Panc1 (cell line): ENCODE measurements around the gene SNAP47. TPM values are rescaled to one million over a fixed set of nuclear protein-coding genes. Genes with fewer than 3 reads are reported as not detected.

Source experiments
- ATAC-seq: fragments of 200-7000 bp; cut with Tn5 transposase; 2 replicates; pipeline ENCODE4 v1.9.1; 2020; ENCODE audit warnings: mild to moderate bottlenecking, moderate library complexity
- BruUV-seq: library from RNA; stranded (reverse); fragments of 400-500 nt; replicated peaks from 2 replicates; lab custom pipeline; 2021; lab: Mats Ljungman, UMichigan
- CTCF ChIA-PET: fragments of 300-600 bp; sonication (Branson Sonifier 250); formaldehyde crosslinking; loops from one replicate; lab custom pipeline; 2022; ENCODE audit warnings: antibody characterized with exemption; lab: Charles Lee
- POLR2A ChIA-PET: fragments of 300-600 bp; sonication (Branson Sonifier 250); formaldehyde crosslinking; loops from one replicate; lab custom pipeline; 2022; ENCODE audit warnings: antibody characterized with exemption; lab: Charles Lee
- DNase-seq: peaks from one replicate; pipeline ENCODE4 v3.0.0-alpha.2; 2010; ENCODE audit warnings: low read depth, low spot score
- H3K27ac ChIP-seq: 2 replicates; pipeline ENCODE4 v1.5.1; 2011; ENCODE audit warnings: mild to moderate bottlenecking, low read length, inconsistent platforms
- H3K27me3 ChIP-seq: fragments of 200-500 bp; sonication (Bioruptor generic); 2 replicates; pipeline ENCODE4 v1.6.0; 2014; ENCODE audit warnings: low read length, inconsistent platforms; ENCODE audit not compliant: control insufficient read depth, insufficient read depth
- H3K36me3 ChIP-seq: fragments of 200-500 bp; sonication (Bioruptor generic); 2 replicates; pipeline ENCODE4 v1.5.1; 2014; ENCODE audit warnings: inconsistent platforms, mild to moderate bottlenecking, low read length, moderate library complexity; ENCODE audit not compliant: control insufficient read depth, insufficient read depth
- H3K4me1 ChIP-seq: 2 replicates; pipeline ENCODE4 v1.5.1; 2011; ENCODE audit warnings: inconsistent platforms, mild to moderate bottlenecking, low read length, moderate library complexity; ENCODE audit not compliant: control insufficient read depth, insufficient read depth
- H3K4me3 ChIP-seq, 2 experiments: 2 replicates each; pipeline ENCODE4 v1.5.1; 2011 to 2012; ENCODE audit warnings: low read depth in 2 of 2, low read length in 2 of 2, mild to moderate bottlenecking in 2 of 2, inconsistent platforms in 1 of 2, moderate library complexity in 1 of 2
- H3K9me3 ChIP-seq: fragments of 200-500 bp; sonication (Bioruptor generic); 2 replicates; pipeline ENCODE4 v1.5.1; 2014; ENCODE audit warnings: low read depth, mild to moderate bottlenecking, inconsistent platforms, low read length, moderate library complexity; ENCODE audit not compliant: control insufficient read depth, insufficient read depth
- CTCF ChIP-seq: fragments of 450-650 bp; IDR thresholded peaks from 2 replicates; pipeline ENCODE4 v1.5.1; 2017; ENCODE audit warnings: mild to moderate bottlenecking
- POLR2AphosphoS5 ChIP-seq: IDR thresholded peaks from 2 replicates; pipeline ENCODE4 v1.6.1; 2012; ENCODE audit warnings: mild to moderate bottlenecking, low read depth, low read length, moderate library complexity
- REST ChIP-seq, 2 experiments: IDR thresholded peaks; 2 replicates each; pipeline ENCODE4 v1.6.1; 2011 to 2012; ENCODE audit warnings: low read depth in 2 of 2, control low read depth in 1 of 2, low read length in 1 of 2, mild to moderate bottlenecking in 1 of 2, moderate library complexity in 1 of 2; ENCODE audit not compliant: insufficient read depth in 1 of 2
- SIN3A ChIP-seq: IDR thresholded peaks from 2 replicates; pipeline ENCODE4 v1.6.1; 2012; ENCODE audit warnings: low read depth, mild to moderate bottlenecking, low read length, moderate library complexity, borderline replicate concordance; ENCODE audit not compliant: insufficient read depth
- TCF7L2 ChIP-seq: IDR thresholded peaks from 2 replicates; pipeline ENCODE4 v1.6.1; 2011; ENCODE audit warnings: mild to moderate bottlenecking, low read depth, low read length, inconsistent platforms
- in situ Hi-C: cut with HindIII; loops from 2 replicates; pipeline ENCODE4 v1.10.0; 2016; ENCODE audit warnings: low sequenced_read_pairs, low pct_unique_long_range_greater_than_20kb
- intact Hi-C: fragments of 100-400 bp; cut with micrococcal nuclease; formaldehyde crosslinking; loops from one replicate; pipeline ENCODE4 v1.10.0; 2022; ENCODE audit not compliant: unreplicated experiment
- total RNA-seq: library from RNA; stranded (reverse); gene quantifications from one replicate; pipeline ENCODE4 v1.2.1, GENCODE V29; 2021; ENCODE audit not compliant: unreplicated experiment

The SNAP47 gene
- total RNA-seq, 1 experiment from 2014 or later: 55.6 TPM

GRCh38 chr1:227808566-227808965 lies 73.3 kb downstream of the SNAP47 start:
- in situ Hi-C loops: no loop called here
- Histone ChIP-seq H3K9me3 (peaks cover 3% of the 10 kb centered on the region; the same call in 1 of the 2 replicates), H3K36me3 (no peaks in the 10 kb centered on the region; the same call in 1 of the 2 replicates), H3K27me3 (no peaks in the 10 kb centered on the region; the same call in 1 of the 2 replicates), H3K27ac (no peak overlapping the region), H3K4me1 (no peaks in the 10 kb centered on the region), H3K4me3 (no peak overlapping the region)
- ChIA-PET POLR2A (no interaction called here), CTCF (no interaction called here)
- ATAC-seq (no peak), DNase-seq (no peak)
- BruUV-seq: no TSS peak
- TF ChIP-seq TCF7L2: no peak
- intact Hi-C loops: no loop called here

- no peak for DNase-seq
Measured at GRCh38 chr1:227809026-227809425, 73.8 kb downstream of the SNAP47 start.

More at GRCh38 chr1:227809026-227809425, 73.8 kb downstream of the SNAP47 start:
- Histone ChIP-seq H3K27me3 (no peaks in the 10 kb centered on the region; the same call in 1 of the 2 replicates), H3K4me1 (no peaks in the 10 kb centered on the region), H3K9me3 (peaks cover under 1% of the 10 kb centered on the region; the same call in 1 of the 2 replicates), H3K4me3 (no peak overlapping the region), H3K36me3 (no peaks in the 10 kb centered on the region; the same call in 1 of the 2 replicates), H3K27ac (no peak overlapping the region)
- TF ChIP-seq TCF7L2: no peak
- TF ChIP-seq CTCF: no peak
- TF ChIP-seq POLR2AphosphoS5: no peak
- TF ChIP-seq REST (IDR thresholded peaks at IDR 0.05; ENCODE audit: insufficient read depth in 1 of 2, low read depth in 2 of 2, low read length in 1 of 2): no peak
- no peak for TF ChIP-seq SIN3A
- intact Hi-C loops (no loop called here), in situ Hi-C loops (no loop called here)
- CTCF ChIA-PET: no interaction called here
- ATAC-seq: no peak
- POLR2A ChIA-PET: no interaction called here
- BruUV-seq: no TSS peak
